OCI-LY1 (cell line): ENCODE data around the gene KCNK1.

Source experiments
- H2AFZ ChIP-seq: fragments of 200-600 bp; sonication (generic), shearing (Covaris generic); 2 replicates; pipeline ENCODE4 v1.6.0; 2014; ENCODE audit warnings: antibody characterized with exemption, mild to moderate bottlenecking, low read length
- H3F3A ChIP-seq: fragments of 200-600 bp; sonication (generic), shearing (Covaris generic); 2 replicates; pipeline ENCODE4 v1.6.0; 2014; ENCODE audit warnings: mild to moderate bottlenecking, antibody characterized with exemption, low read length, moderate library complexity; ENCODE audit not compliant: insufficient read depth
- H3K27ac ChIP-seq: fragments of 200-600 bp; sonication (generic); 2 replicates; pipeline ENCODE4 v1.5.1; 2014; ENCODE audit warnings: low read length, mixed run types, mild to moderate bottlenecking, low read depth; ENCODE audit not compliant: poor library complexity, severe bottlenecking
- H3K27me3 ChIP-seq: fragments of 200-600 bp; sonication (generic); 2 replicates; pipeline ENCODE4 v1.6.0; 2014; ENCODE audit warnings: antibody characterized with exemption, mild to moderate bottlenecking, low read length, moderate library complexity; ENCODE audit not compliant: insufficient read depth
- H3K36me3 ChIP-seq: fragments of 200-600 bp; sonication (generic); 2 replicates; pipeline ENCODE4 v1.6.1; 2014; ENCODE audit warnings: mild to moderate bottlenecking, antibody characterized with exemption, low read length, moderate library complexity, mixed read lengths; ENCODE audit not compliant: insufficient read depth
- H3K4me1 ChIP-seq: fragments of 200-600 bp; sonication (generic); 2 replicates; pipeline ENCODE4 v1.5.1; 2014; ENCODE audit warnings: mild to moderate bottlenecking, low read length, moderate library complexity; ENCODE audit not compliant: insufficient read depth, severe bottlenecking
- H3K4me2 ChIP-seq: fragments of 200-600 bp; sonication (generic), shearing (Covaris generic); 2 replicates; pipeline ENCODE4 v1.6.1; 2014; ENCODE audit warnings: low read length
- H3K4me3 ChIP-seq: fragments of 200-600 bp; sonication (generic); 2 replicates; pipeline ENCODE4 v1.5.1; 2014; ENCODE audit warnings: low read length, low read depth, mild to moderate bottlenecking, mixed read lengths; ENCODE audit not compliant: poor library complexity, severe bottlenecking
- H3K79me2 ChIP-seq: fragments of 200-600 bp; shearing (Covaris generic); 2 replicates; pipeline ENCODE4 v1.6.1; 2016; ENCODE audit warnings: mixed run types, low read length, mixed read lengths; ENCODE audit not compliant: insufficient read depth
- H3K9ac ChIP-seq: fragments of 200-600 bp; sonication (generic), shearing (Covaris generic); 2 replicates; pipeline ENCODE4 v1.6.1; 2014; ENCODE audit warnings: mild to moderate bottlenecking, low read length, mixed read lengths
- H3K9me2 ChIP-seq: fragments of 200-600 bp; sonication (generic), shearing (Covaris generic); 2 replicates; pipeline ENCODE4 v1.6.1; 2014; ENCODE audit warnings: low read depth, mild to moderate bottlenecking, low read length, mixed read lengths
- H3K9me3 ChIP-seq: fragments of 200-600 bp; shearing (Covaris generic); 2 replicates; pipeline ENCODE4 v1.6.1; 2014; ENCODE audit warnings: low read length, mixed read lengths
- H4K20me1 ChIP-seq: fragments of 200-600 bp; sonication (generic), shearing (Covaris generic); 2 replicates; pipeline ENCODE4 v1.6.0; 2016; ENCODE audit warnings: mild to moderate bottlenecking, low read length; ENCODE audit not compliant: insufficient read depth
- EZH2 ChIP-seq: fragments of 200-600 bp; sonication (generic), shearing (Covaris generic); IDR thresholded peaks from 2 replicates; pipeline ENCODE4 v1.8.0; 2017; ENCODE audit warnings: borderline replicate concordance, mixed run types, mild to moderate bottlenecking, antibody characterized with exemption, low read length, moderate library complexity, mixed read lengths
- TF ChIP-seq, protein P1 (sequence below): fragments of 200-600 bp; sonication (generic), shearing (Covaris generic); IDR thresholded peaks from 2 replicates; pipeline ENCODE4 v1.5.1; 2017; ENCODE audit warnings: mild to moderate bottlenecking, antibody characterized with exemption, low read length, moderate library complexity, mixed read lengths

Gene KCNK1

DNA sequence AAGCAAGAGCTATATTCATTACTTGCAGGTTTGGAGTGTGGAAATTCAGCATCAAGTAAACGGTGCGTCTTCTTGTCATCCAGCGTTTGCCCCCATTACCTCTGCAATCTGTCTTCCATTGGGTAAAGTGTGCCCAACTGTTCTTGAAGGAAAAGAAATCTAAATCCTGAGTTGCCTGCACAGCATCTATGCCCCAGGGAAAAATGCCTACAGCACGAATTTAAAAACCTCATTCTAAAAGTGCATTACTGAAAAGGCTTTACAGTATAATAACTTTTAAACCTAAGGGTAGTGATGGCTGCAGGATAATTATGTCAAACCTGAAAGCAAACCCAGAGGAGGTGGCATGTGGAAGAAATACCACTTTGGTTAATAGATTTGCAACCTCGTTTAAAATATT, 37.2 kb downstream of the KCNK1 start:
- H3K4me2 ChIP-seq = no peak overlapping the region

DNA sequence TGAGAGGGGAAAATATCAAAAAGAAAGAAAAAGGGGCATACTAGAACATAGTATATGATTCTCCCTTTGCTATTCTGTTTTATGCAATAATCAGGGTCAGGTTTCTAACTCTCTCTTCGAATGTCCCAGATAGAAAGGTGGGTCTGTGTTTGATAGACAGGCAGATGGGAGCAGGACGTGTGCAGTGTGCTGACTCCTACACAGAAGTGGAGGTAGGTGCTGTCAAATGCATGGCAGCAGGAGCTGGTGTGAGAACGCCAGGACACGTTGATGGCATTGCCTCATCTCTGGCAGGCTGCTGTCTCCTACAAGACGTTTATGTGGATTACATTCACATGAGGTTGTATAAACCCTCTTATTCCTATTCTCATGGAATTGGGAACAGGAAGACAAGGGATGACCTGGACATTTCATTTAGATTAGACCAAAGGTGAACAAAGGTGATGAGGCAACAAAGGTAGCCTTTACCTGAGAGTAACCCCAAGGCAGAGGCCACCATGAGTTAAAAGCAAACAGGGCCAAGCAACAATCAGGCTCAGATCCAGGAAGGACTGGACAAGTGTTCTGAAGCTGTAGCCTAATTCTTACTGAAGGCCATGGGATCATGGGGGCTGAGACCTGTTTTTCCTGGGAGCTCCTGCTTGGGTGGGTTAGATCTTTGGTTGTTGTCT, 37.8 kb downstream of the KCNK1 start:
- H3K4me3 ChIP-seq = no peak overlapping the region
- no peak for TF ChIP-seq EZH2
- TF ChIP-seq, protein P1, sequence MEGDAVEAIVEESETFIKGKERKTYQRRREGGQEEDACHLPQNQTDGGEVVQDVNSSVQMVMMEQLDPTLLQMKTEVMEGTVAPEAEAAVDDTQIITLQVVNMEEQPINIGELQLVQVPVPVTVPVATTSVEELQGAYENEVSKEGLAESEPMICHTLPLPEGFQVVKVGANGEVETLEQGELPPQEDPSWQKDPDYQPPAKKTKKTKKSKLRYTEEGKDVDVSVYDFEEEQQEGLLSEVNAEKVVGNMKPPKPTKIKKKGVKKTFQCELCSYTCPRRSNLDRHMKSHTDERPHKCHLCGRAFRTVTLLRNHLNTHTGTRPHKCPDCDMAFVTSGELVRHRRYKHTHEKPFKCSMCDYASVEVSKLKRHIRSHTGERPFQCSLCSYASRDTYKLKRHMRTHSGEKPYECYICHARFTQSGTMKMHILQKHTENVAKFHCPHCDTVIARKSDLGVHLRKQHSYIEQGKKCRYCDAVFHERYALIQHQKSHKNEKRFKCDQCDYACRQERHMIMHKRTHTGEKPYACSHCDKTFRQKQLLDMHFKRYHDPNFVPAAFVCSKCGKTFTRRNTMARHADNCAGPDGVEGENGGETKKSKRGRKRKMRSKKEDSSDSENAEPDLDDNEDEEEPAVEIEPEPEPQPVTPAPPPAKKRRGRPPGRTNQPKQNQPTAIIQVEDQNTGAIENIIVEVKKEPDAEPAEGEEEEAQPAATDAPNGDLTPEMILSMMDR = no peak
- H3K27me3 ChIP-seq = no peaks in the 10 kb centered on the region
- H3K4me1 ChIP-seq = no peaks in the 10 kb centered on the region
- H4K20me1 ChIP-seq = no peaks in the 10 kb centered on the region
- H3K4me2 ChIP-seq = no peak overlapping the region
- H3K79me2 ChIP-seq = no peaks in the 10 kb centered on the region
- no peaks in the 10 kb centered on the region for H3K36me3 ChIP-seq
- no peaks in the 10 kb centered on the region for H3K9me3 ChIP-seq
- H3K9ac ChIP-seq = no peak overlapping the region
- no peak overlapping the region for H3K27ac ChIP-seq
- no peak overlapping the region for H2AFZ ChIP-seq
- no peaks in the 10 kb centered on the region for H3F3A ChIP-seq
- H3K9me2 ChIP-seq = no peaks in the 10 kb centered on the region

More for the DNA sequence above, 37.2 kb downstream of the KCNK1 start:
- Histone ChIP-seq H2AFZ (no peak overlapping the region), H3K27ac (no peak overlapping the region), H3F3A (no peaks in the 10 kb centered on the region), H3K4me1 (no peaks in the 10 kb centered on the region), H3K9ac (no peak overlapping the region), H4K20me1 (no peaks in the 10 kb centered on the region), H3K79me2 (no peaks in the 10 kb centered on the region), H3K9me2 (no peaks in the 10 kb centered on the region), H3K4me3 (no peak overlapping the region), H3K9me3 (no peaks in the 10 kb centered on the region), H3K36me3 (no peaks in the 10 kb centered on the region), H3K27me3 (no peaks in the 10 kb centered on the region)
- TF ChIP-seq EZH2 = no peak
- TF ChIP-seq, protein P1 = no peak

DNA sequence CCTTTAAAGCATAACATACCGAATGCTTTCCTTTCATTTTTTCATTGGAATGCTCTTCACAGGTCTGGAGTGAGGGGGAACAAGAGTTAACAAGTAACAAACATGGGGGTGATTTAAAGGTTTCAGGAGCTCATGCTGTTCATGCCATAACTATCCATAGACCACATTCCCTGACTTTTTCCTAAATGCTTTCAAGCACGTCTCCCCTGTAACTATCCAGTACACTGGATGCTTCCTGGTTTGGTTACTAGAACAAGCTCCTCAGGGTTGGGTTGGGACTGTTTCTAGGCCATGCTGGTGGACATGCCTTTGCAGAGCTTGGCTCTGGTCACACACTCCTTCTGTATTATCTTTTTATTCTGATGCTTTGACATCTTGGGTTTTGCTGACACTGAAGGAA, 38.6 kb downstream of the KCNK1 start:
- Histone ChIP-seq H3K36me3 (no peaks in the 10 kb centered on the region), H3K4me3 (no peak overlapping the region), H3F3A (no peaks in the 10 kb centered on the region), H3K4me1 (no peaks in the 10 kb centered on the region), H3K4me2 (no peak overlapping the region), H3K9me2 (no peaks in the 10 kb centered on the region), H4K20me1 (no peaks in the 10 kb centered on the region), H2AFZ (no peak overlapping the region), H3K79me2 (no peaks in the 10 kb centered on the region), H3K27ac (no peak overlapping the region), H3K9ac (no peak overlapping the region), H3K9me3 (no peaks in the 10 kb centered on the region), H3K27me3 (no peaks in the 10 kb centered on the region)
- no peak for TF ChIP-seq EZH2
- TF ChIP-seq, protein P1 = no peak
